DMS153 (cell line): ENCODE data around the gene USP10.
"Not testable (repeated sequence)": the region's sequence is repeated elsewhere in the genome, so short reads cannot be mapped to it uniquely, and the experiment has no call there.

Experiments
- DNase-seq: peaks from one replicate; lab custom pipeline; 2025; lab: John Stamatoyannopoulos, UW

The USP10 gene

DNA sequence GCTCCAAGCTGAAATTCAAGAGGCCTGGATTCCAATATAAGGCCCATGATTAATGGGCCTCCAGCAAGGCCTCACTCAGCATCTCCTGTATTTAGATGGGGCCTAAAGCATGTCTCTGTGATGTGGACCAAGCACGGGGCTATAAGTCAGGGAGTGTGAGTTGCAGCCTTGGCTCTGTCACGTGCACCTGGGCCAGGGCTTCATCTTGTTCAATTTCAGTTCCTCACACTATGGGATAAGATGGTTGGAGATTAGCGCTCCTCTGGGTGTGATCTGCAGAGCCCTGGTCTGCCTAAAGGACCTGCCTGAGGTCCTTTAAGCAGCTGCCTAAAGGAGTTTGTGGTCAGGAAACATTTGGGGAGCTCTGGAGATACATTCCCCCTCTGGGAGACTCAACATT, 26.2 kb upstream of the USP10 start:
- no peak for DNase-seq

DNA sequence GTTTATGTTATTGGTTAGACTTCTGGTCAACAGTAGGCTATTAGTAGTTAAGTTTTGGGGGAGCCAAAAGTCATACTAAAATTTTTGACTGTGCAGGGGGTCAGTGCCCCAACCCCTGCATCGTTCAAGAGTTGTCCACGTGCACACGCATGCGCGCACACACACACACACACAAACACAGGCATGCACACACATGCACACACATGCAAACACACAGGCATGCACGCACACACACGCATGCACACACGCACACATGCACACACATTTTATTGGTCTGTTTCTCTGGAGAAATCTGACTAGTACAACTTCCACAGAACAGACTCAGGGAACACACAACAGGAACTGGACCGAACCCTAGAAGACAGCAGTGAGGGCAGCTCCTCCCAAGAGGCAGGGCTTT, 24.4 kb upstream of the USP10 start:
- no peak for DNase-seq

GRCh38 chr16:84675884-84676283, 23.9 kb upstream of the USP10 start:
- no peak for DNase-seq

DNA sequence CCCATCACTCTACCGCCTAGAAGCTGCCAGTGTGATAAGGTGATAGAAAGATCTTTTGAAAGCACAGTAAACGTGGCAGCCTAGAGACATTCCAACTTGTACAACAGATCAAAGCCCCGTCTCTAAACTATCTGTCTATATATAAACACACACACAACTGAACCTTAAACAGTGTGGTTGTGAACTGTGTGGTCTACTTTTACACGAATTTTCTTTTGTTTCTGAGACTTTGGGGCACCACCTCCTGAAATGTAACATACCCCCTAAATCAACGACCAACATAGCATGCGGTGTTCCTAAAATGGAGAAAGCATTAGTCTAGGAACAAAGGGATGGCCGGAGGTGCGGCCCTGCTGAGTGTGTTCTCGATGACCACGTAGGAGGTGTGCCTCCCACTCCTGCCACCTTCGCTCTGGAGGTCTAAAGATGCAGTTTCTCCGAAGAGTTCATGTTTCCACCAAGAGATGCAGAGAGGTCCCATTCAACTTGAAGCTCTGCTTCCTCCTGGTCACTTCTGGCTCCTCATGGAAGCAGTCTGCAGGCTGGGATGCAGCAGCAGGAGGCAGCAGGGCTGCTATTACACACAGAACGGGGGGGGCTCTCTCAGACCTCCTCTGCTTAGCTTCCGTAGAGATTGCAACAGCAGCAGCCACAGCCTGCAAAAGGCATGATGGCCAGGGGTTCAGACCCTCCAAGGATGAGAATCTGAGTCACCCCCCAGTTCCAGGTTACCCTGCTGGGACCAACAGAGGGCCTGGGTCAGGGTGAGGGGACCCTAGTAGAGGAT, 22.6 kb upstream of the USP10 start:
- DNase-seq, result no peak

DNA sequence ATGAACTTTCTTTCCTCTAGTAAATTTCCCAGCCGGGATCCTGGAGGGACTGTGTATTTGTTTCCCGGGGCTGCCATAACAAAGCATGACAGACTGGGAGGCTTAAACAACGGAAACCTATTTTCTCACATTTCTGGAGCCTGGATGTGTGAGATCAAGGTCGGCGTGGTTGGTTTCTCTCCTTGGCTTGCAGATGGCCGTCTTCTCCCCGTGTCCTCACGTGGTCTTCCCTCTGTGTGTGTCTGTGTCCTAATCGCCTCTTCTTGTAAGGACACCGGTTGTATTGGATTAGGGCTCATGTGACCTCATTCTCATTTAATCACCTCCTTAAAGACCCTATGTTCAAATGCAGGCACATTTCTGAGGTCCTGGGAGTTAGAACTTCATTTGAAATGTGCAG, 22.0 kb upstream of the USP10 start:
- DNase-seq, result no peak

GRCh38 chr16:84678541-84678940, 21.3 kb upstream of the USP10 start:
- no peak for DNase-seq

GRCh38 chr16:84680165-84680842, 19.5 kb upstream of the USP10 start:
- DNase-seq, result no peak

DNA sequence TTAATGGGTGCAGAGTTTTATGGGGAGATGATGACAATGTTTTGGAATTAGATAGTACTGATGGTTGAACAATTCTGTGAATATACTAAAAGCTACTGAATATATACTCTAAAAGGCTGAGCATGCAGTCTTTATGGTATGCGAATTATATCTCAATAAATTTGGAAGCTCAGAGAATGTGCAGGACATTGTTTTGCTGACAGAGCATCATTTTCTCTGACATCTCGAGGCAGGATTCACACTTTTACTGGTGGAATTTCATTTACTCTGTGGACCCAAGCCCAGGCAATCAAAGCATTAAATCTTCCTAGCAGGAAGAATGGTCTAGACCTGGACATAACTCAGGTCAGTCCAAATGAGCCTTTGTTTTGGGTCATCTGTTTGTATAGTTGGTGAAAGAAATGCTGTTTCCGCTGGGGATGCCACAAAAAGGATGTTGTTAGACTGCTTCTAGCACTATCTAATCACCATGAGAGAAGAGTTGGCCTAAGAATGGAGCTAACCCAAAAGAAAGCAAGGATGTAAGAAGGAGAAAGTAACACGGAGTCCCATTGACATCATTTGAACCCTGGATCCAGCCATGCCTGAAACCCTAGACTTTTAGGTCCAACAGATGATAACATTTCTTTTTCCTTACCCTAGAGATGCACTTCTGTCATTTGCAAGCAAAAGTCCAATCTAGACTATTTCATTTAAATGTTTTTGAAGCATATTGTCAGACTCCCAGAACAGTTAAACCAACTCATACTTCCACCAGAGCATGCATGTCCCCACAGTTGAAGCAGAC, 18.8 kb upstream of the USP10 start:
- DNase-seq, result no peak

GRCh38 chr16:84683691-84684591, 15.9 kb upstream of the USP10 start:
- DNase-seq, result no peak

DNA sequence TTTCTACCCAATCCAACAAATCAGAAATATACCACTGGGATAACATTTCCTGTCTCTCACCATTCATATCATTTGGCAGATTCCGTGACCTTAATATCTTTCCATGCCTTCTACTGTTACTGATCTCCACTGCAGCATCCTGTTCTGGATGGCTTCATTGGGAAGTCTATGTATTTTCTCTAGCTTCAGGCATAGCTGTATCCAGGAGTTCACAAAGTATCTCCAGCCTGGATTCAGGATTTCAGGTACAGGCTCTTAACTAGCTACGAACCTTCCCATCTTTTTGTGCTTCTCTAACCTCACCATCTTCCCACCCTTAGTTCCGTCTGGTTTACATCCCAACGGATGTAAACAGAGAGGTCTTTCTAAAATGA, 15.2 kb upstream of the USP10 start:
- DNase-seq, result no peak

GRCh38 chr16:84685210-84685609, 14.6 kb upstream of the USP10 start:
- no peak for DNase-seq

DNA sequence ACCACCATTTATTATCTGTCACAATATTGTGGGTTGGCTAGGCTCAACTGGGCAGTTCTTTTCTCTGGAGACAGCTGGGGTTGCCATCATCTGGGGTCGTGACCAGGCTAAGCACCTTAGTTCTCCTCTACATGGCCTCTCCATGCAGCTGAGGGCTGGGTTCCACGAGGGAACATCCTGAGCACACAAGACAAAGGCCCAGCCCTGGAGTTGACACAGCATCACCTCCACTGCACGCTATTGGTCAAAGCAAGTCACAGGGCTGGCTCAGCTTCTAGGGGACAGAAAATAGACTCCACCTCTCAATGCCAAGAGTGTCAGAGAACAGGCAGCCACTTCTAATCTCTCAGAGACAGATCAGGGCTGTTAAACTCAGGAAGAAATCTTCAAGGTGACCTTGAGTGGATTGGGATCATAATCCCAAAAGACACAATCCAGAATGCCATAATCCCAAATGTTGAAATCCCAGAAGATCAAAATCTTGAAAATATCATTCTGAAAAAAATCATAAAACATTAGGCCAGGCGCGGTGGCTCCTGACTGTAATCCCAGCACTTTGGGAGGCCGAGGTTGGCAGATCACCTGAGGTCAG, 13.0 kb upstream of the USP10 start:
- DNase-seq, result no peak

DNA sequence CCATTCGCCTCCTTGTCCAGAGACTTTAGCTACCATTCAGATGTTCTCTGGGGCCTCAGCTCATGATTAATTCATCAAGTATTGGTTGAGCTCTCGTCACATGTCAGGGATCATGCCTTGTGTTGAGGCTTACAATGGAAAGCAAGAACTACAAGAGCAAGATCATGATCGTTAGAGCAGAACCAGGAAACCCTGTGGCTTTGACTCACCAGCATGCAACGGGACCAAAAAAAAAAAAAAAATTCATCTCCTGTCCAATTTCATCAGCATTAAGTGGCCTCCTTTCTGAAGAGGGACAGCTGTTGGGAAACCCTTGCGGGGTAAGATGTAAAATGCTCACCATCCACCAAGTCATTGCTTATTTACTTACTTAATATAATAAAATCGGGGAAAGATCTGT, 12.1 kb upstream of the USP10 start:
- DNase-seq, result no peak

DNA sequence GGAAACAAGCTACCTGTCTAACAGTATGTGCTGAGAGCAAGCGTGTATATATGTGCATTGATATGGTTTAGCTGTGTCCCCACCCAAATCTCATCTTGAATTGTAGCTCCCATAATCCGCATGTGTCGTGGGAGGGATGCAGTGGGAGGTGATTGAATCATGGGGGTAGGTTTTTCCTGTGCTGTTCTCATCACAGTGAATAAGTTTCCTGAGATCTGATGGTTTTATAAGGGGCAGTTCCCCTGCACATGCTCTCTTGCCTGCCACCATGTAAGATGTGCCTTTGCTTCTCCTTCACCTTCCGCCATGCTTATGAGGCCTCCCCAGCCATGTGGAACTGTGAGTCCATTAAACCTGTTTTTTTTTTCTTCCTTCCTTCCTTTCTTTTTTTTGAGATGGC, 11.6 kb upstream of the USP10 start:
- DNase-seq, result not testable (repeated sequence)

GRCh38 chr16:84689111-84689510, 10.7 kb upstream of the USP10 start:
- DNase-seq, result no peak

GRCh38 chr16:84690088-84690819, 9.5 kb upstream of the USP10 start:
- no peak for DNase-seq

DNA sequence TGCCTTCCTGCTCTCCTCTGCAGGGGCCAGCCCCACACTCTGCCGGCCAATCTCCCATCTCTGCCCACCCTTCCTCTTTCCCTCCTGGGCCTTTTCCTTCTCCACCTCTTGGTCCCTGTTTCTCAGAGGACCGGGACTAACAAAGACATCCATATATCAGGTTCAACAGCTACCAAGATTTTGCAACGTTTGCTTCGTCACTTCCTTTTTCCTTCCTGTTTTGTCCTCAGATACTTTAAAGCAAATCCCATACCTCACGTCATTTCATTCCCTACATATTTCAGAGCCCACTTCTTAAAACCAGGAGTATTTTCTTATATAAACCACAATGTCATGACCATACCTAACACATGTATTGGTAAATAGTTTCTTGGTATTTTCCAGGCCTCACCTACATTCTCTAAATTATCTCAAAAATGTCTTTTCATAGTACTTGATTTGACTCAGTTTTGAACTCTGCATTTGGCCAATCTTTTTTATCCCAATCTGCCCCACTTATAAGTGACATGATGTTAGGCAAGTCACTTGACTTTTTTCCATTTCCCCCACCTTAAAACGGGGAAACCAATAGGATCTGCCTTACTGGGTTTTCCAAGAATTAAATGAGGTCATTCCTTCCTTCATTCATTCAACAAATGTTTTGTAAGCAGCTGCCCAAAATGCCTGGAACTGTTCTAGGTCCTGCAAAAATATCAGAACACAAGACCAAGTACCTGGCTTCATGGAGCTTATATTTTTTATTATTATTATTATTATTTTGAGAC, 7.2 kb upstream of the USP10 start:
- no peak for DNase-seq

DNA sequence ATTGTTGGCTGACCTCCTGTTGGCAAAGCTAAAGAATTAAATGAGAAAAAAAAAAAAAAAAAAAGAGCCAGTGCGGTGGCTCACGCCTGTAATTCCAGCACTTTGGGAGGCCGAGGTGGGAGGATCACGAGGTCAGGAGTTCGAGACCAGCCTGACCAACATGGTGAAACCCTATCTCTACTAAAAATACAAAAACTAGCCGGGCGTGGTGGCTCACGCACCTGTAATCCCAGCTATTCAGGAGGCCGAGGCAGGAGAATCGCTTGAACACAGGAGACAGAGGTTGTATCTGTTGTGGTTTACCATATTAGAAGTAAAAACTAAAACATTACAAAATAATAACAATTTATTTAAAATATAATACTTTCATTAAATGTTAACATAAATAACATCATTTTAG, 5.9 kb upstream of the USP10 start:
- DNase-seq, result not testable (repeated sequence)

DNA sequence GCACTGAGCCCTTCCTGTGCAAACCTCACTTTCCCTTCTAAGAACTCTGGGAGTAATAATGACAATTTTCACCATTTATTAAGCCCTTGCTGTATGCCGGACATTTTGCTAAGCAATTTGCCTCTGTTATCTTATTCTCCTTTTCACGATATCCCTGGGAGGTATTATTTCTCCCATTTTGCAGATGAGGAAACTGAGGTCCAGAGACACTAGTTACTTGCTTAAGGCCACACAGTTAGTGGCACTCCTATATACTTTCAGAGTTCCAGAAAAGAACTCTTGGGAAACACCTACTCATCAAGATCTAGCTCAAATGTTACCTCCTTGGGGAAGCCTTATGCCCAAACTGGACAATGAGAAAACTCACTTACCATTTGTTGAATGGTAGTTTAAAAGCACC, 4.8 kb upstream of the USP10 start:
- DNase-seq, result no peak

- DNase-seq, result no peak
Observed at GRCh38 chr16:84699147-84699711, 571 bp upstream of the USP10 start.
